HepG2 (cell line): ENCODE data around the gene FAM89B. TPM values are rescaled to one million over a fixed set of nuclear protein-coding genes. Genes with fewer than 3 reads are reported as not detected.
A peak's percentile ranks its signal among the peaks of the same experiment; 100 is the strongest.

Source experiments
- BRF2 ChIP-seq: sonication (generic); formaldehyde crosslinking; IDR thresholded peaks from 2 replicates; pipeline ENCODE4 v1.8.1; 2022; ENCODE audit warnings: mild to moderate bottlenecking, missing genetic modification reagents
- DZIP1 ChIP-seq: sonication (generic); formaldehyde crosslinking; IDR thresholded peaks from 2 replicates; pipeline ENCODE4 v1.5.0; 2020; ENCODE audit warnings: mild to moderate bottlenecking, missing genetic modification reagents
- FOXP1 ChIP-seq, 2 experiments: fragments of 450-650 bp in 1 of 2; IDR thresholded peaks; 2 replicates each; pipeline ENCODE4 v1.6.1; 2017 to 2018; ENCODE audit warnings: antibody characterized with exemption in 1 of 2
- HOXD1 ChIP-seq: sonication (generic); formaldehyde crosslinking; IDR thresholded peaks from 2 replicates; pipeline ENCODE4 v1.5.0; 2020; ENCODE audit warnings: missing genetic modification reagents
- NFKBIZ ChIP-seq: IDR thresholded peaks from 2 replicates; pipeline ENCODE4 v1.6.1; 2018; ENCODE audit warnings: missing genetic modification reagents, missing compliant biosample characterization
- PCBP1 ChIP-seq: fragments of 200-400 bp; formaldehyde crosslinking; IDR thresholded peaks from 2 replicates; pipeline ENCODE4 v1.6.1; 2017; ENCODE audit warnings: mild to moderate bottlenecking, low read depth, low read length, borderline replicate concordance
- PRMT3 ChIP-seq: sonication (generic); formaldehyde crosslinking; IDR thresholded peaks from 2 replicates; pipeline ENCODE4 v1.8.1; 2022; ENCODE audit warnings: low read depth, mild to moderate bottlenecking, moderate library complexity, missing genetic modification reagents, borderline replicate concordance
- RFX1 ChIP-seq: fragments of 450-650 bp; IDR thresholded peaks from 2 replicates; pipeline ENCODE4 v1.6.1; 2017
- SMC3 ChIP-seq: IDR thresholded peaks from 2 replicates; pipeline ENCODE4 v1.6.1; 2011; ENCODE audit warnings: low read length, improper control_type of control experiment
- SP4 ChIP-seq: sonication (generic); formaldehyde crosslinking; IDR thresholded peaks from 2 replicates; pipeline ENCODE4 v1.8.1; 2023; ENCODE audit warnings: mild to moderate bottlenecking, missing genetic modification reagents
- ZBTB43 ChIP-seq: sonication (generic); formaldehyde crosslinking; conservative IDR thresholded peaks from 2 replicates; pipeline ENCODE4 v1.4.0; 2020; ENCODE audit warnings: missing genetic modification reagents
- ZBTB44 ChIP-seq: sonication (generic); formaldehyde crosslinking; IDR thresholded peaks from 2 replicates; pipeline ENCODE4 v1.4.0; 2020; ENCODE audit warnings: missing genetic modification reagents
- ZEB1 ChIP-seq: IDR thresholded peaks from 2 replicates; pipeline ENCODE4 v1.6.1; 2012; ENCODE audit warnings: mild to moderate bottlenecking, low read depth, inconsistent platforms; ENCODE audit not compliant: insufficient replicate concordance
- ZNF260 ChIP-seq: sonication (generic); formaldehyde crosslinking; IDR thresholded peaks from 2 replicates; pipeline ENCODE4 v1.4.0; 2020; ENCODE audit warnings: missing genetic modification reagents, low read depth, mild to moderate bottlenecking, borderline replicate concordance
- ZNF362 ChIP-seq: sonication (generic); formaldehyde crosslinking; IDR thresholded peaks from 2 replicates; pipeline ENCODE4 v1.4.0; 2020; ENCODE audit warnings: missing genetic modification reagents, mild to moderate bottlenecking, borderline replicate concordance
- ZNF513 ChIP-seq: sonication (generic); formaldehyde crosslinking; conservative IDR thresholded peaks from 2 replicates; pipeline ENCODE4 v1.5.0; 2020; ENCODE audit warnings: missing genetic modification reagents
- ZNF556 ChIP-seq: sonication (generic); formaldehyde crosslinking; IDR thresholded peaks from 2 replicates; pipeline ENCODE4 v1.4.0; 2020; ENCODE audit warnings: mild to moderate bottlenecking, missing genetic modification reagents, borderline replicate concordance
- ZNF768 ChIP-seq: sonication (generic); formaldehyde crosslinking; IDR thresholded peaks from 2 replicates; pipeline ENCODE4 v1.4.0; 2020; ENCODE audit warnings: missing genetic modification reagents
- ZSCAN12 ChIP-seq: sonication (generic); formaldehyde crosslinking; IDR thresholded peaks from 2 replicates; pipeline ENCODE4 v1.9.0; 2021; ENCODE audit warnings: mild to moderate bottlenecking, missing genetic modification reagents
- ZSCAN20 ChIP-seq: sonication (generic); formaldehyde crosslinking; IDR thresholded peaks from 2 replicates; pipeline ENCODE4 v1.4.0; 2020; ENCODE audit warnings: missing genetic modification reagents, mild to moderate bottlenecking, borderline replicate concordance
- ZSCAN21 ChIP-seq: sonication (generic); formaldehyde crosslinking; IDR thresholded peaks from 2 replicates; pipeline ENCODE4 v1.8.0; 2022; ENCODE audit warnings: mild to moderate bottlenecking, missing genetic modification reagents, moderate library complexity, borderline replicate concordance
- polyA plus RNA-seq, 8 experiments: library from polyadenylated mRNA; depleted of rRNA in 3 of 8; stranded (reverse) in 7 of 8; unstranded in 1 of 8; fragments of >200 nt; fragmentation: Illumina TruSeq in 4 of 8; extraction: Trizol in 4 of 8; gene quantifications; 2 replicates each; pipeline versions ENCODE4 v1.2.1 to v1.2.3, GENCODE V29; 2011 to 2016; ENCODE audit warnings: low read depth in 4 of 8, missing spikeins in 1 of 8, mixed read lengths in 1 of 8; ENCODE audit not compliant: insufficient read depth in 1 of 8
- total RNA-seq, 5 experiments: library from RNA; depleted of rRNA; stranded (reverse); fragments of >200 nt; fragmentation: Illumina TruSeq; extraction: Trizol; gene quantifications; 2 replicates each; pipeline ENCODE4 v1.2.3, GENCODE V29; 2016; ENCODE audit warnings: low read depth in 1 of 5

The FAM89B gene
- total and polyA plus RNA-seq, 2 of the 13 experiments (the other 11 are each of a cell fraction or from before 2014, with no cell fraction given): 5.7 to 8.0 TPM

- TF ChIP-seq ZNF362 (CRISPR knock-in tag): no peak
- no peak for TF ChIP-seq ZBTB44 (CRISPR knock-in tag)
- no peak for TF ChIP-seq PRMT3 (CRISPR knock-in tag)
- no peak for TF ChIP-seq ZSCAN21
- no peak for TF ChIP-seq ZNF513
- no peak for TF ChIP-seq ZSCAN20 (CRISPR knock-in tag)
- TF ChIP-seq ZNF260 (CRISPR knock-in tag): no peak
- TF ChIP-seq ZBTB43 (CRISPR knock-in tag): no peak
- no peak for TF ChIP-seq ZNF768 (CRISPR knock-in tag)
- TF ChIP-seq ZNF556: no peak
- no peak for TF ChIP-seq HOXD1
- no peak for TF ChIP-seq NFKBIZ (CRISPR knock-in tag)
- TF ChIP-seq BRF2 (CRISPR knock-in tag): 0 out of 2 replicates have a peak, but pooled peaks have one; percentile 44
- TF ChIP-seq FOXP1 (IDR thresholded peaks at IDR 0.05): no peak
- peak; percentile 39; the same call in 1 of the 2 replicates for TF ChIP-seq FOXP1 (CRISPR knock-in tag; IDR thresholded peaks at IDR 0.05)
- no peak for TF ChIP-seq ZEB1
- no peak for TF ChIP-seq DZIP1
- TF ChIP-seq PCBP1: no peak
- TF ChIP-seq SMC3: no peak
- TF ChIP-seq RFX1: no peak
- TF ChIP-seq ZSCAN12 (CRISPR knock-in tag): no peak
- 0 out of 2 replicates have a peak, but pooled peaks have one; percentile 24 for TF ChIP-seq SP4 (CRISPR knock-in tag)
Measured at GRCh38 chr11:65616575-65617001, 44.2 kb downstream of the FAM89B start (continued).
